Measurements from ENCODE around the gene CHMP3.
A peak's percentile ranks its signal among the peaks of the same experiment; 100 is the strongest.
"Not testable (repeated sequence)": the region's sequence is repeated elsewhere in the genome, so short reads cannot be mapped to it uniquely, and the experiment has no call there.

Gene CHMP3

DNA sequence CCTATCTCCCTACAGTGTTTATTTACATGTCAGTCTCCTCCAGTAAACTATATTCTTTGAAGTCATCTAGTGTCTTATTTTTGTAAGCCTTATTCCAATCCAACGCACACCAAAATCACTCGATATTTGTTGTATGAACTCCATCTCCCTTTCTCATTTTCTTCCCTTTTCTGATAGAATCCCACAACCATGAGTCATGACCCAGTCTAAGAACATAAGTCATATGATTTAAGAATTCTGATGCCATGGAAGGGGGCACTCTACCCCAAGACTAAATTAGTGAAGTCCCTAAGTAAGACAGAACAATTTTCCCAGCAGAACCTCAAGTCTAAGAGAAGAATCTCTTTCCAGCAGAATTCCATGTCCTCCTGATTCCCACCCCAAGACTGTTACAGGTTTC lies 5.4 kb downstream of the CHMP3 start:
- Histone ChIP-seq H3K4me1 (peaks cover 10 to 51% (median 15%) of the 10 kb centered on the region in 10 experiments; a peak in 19 of 20 replicates), H3K9ac (no peak overlapping the region), H3K27me3 (no peaks in the 10 kb centered on the region), H3K4me2 (peak overlapping the region in 4 of 11 experiments; percentile 46 to 72 (median 54); a peak in 7 of 22 replicates), H3K4me3 (no peak overlapping the region), H3K36me3 (peaks cover 24 to 78% (median 62%) of the 10 kb centered on the region in 11 experiments), H4K20me1 (peaks cover 4 to 63% (median 31%) of the 10 kb centered on the region in 11 experiments; a peak in 14 of 22 replicates), H3K27ac (peak overlapping the region in 2 of 11 experiments; percentile 15 to 33; a peak in 4 of 22 replicates), H3K9me3 (replicated peaks in 1 of 11) (peaks cover 14 to 45% (median 22%) of the 10 kb centered on the region in 11 experiments; a peak in 21 of 22 replicates)
- no peak for TF ChIP-seq Cebpa-rat (IDR thresholded peaks at IDR 0.05)

DNA sequence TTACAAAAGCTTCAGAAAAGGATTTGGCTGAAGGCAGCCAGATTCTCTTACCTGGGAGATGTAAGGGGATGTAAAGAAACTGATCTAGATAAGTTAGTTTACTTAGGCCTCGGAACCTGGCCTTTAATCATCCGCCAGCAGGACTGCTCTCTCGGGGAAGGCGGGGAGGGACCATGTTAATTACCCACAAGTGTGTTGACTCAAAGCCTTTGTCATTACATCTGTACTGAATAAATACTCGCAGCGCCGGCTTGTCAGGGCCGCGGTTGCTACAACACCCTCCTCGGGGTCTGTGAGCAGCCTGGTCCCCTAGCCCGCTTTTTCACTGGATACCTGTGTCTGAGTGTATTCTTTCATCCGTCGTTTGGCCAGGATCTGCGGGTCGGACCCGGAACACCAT lies 6.7 kb downstream of the CHMP3 start:
- H3K9ac ChIP-seq: no peak overlapping the region
- no peak overlapping the region for H3K27ac ChIP-seq
- no peak overlapping the region for H3K4me2 ChIP-seq
- no peaks in the 10 kb centered on the region for H3K27me3 ChIP-seq
- H4K20me1 ChIP-seq: peaks cover 4 to 65% (median 31%) of the 10 kb centered on the region in 11 experiments; a peak in 14 of 22 replicates
- peaks cover under 1 to 43% (median 6%) of the 10 kb centered on the region in 10 experiments; a peak in 14 of 20 replicates for H3K4me1 ChIP-seq
- peaks cover 26 to 58% (median 34%) of the 10 kb centered on the region in 11 experiments for H3K9me3 ChIP-seq (replicated peaks in 1 of 11)
- H3K36me3 ChIP-seq: peaks cover 37 to 88% (median 67%) of the 10 kb centered on the region in 11 experiments
- TF ChIP-seq Cebpa-rat (IDR thresholded peaks at IDR 0.05): no peak
- no peak overlapping the region for H3K4me3 ChIP-seq

DNA sequence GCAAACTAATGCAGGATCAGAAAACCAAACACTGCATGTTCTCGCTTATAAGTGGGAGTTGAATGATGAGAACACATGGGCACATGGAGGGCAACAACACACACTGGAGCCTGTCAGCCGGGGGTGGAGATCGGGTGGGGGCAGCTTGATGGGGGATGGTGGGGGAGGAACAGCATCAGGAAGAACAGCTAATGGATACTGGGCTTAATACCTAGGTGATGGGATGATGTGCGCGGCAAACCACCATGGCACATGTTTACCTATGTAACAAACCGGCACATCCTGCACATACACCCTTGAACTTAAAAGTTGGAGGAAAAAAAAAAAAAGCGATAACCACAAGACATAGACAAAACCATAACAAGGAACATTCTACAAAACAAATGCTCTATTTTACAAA lies 10.4 kb downstream of the CHMP3 start:
- no peak for TF ChIP-seq Cebpa-rat (IDR thresholded peaks at IDR 0.05)
- peaks cover 63 to 96% (median 79%) of the 10 kb centered on the region in 11 experiments for H3K36me3 ChIP-seq
- H3K27me3 ChIP-seq: no peaks in the 10 kb centered on the region
- H3K9ac ChIP-seq: no peak overlapping the region
- H3K4me1 ChIP-seq: peaks cover 0 to 13% (median 0%) of the 10 kb centered on the region in 10 experiments; a peak in 7 of 20 replicates
- no peak overlapping the region for H3K4me2 ChIP-seq
- peaks cover 4 to 45% (median 20%) of the 10 kb centered on the region in 11 experiments; a peak in 13 of 22 replicates for H4K20me1 ChIP-seq
- H3K9me3 ChIP-seq (replicated peaks in 1 of 11): peaks cover 59 to 85% (median 70%) of the 10 kb centered on the region in 11 experiments
- H3K4me3 ChIP-seq: no peak overlapping the region
- H3K27ac ChIP-seq: no peak overlapping the region

DNA sequence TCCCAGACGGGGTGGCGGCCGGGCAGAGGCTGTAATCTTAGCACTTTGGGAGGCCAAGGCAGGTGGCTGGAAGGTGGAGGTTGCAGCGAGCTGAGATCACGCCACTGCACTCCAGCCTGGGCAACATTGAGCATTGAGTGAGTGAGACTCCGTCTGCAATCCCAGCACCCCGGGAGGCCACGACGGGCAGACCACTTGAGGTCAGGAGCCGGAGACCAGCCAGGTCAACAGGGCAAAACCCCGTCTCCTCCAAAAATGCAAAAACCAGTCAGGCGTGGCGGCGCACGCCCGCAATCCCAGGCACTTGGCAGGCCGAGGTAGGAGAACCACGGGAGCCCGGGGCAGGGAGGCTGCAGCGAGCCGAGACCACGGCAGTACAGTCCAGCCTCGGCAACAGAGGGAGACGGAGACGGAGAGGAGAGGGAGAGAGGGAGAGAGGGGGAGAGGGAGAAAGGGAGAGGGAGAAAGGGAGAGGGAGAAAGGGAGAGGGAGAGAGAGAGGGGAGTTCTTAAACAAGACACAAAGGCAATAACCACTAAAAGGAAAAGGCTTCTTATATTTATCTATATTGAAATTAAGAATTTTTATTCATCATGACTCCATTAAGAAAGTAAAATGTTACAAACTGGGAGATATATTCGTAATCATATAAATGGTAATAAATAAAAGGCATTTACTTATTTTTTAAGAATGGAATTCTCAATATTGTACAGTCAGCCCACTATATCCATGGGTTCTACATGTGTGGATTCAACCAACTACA lies 13.1 kb downstream of the CHMP3 start:
- peaks cover 0 to 18% (median 0%) of the 10 kb centered on the region in 11 experiments; a peak in 6 of 22 replicates for H4K20me1 ChIP-seq
- H3K27me3 ChIP-seq, H3K4me2 ChIP-seq, H3K27ac ChIP-seq, H3K4me1 ChIP-seq, H3K9ac ChIP-seq: not testable (repeated sequence)
- peaks cover 82 to 100% (median 88%) of the 10 kb centered on the region in 11 experiments for H3K9me3 ChIP-seq (replicated peaks in 1 of 11)
- peaks cover 73 to 99% (median 81%) of the 10 kb centered on the region in 11 experiments for H3K36me3 ChIP-seq
- H3K4me3 ChIP-seq: peak overlapping the region in 7 of 10 experiments; percentile 29 to 58 (median 39); a peak in 9 of 20 replicates

DNA sequence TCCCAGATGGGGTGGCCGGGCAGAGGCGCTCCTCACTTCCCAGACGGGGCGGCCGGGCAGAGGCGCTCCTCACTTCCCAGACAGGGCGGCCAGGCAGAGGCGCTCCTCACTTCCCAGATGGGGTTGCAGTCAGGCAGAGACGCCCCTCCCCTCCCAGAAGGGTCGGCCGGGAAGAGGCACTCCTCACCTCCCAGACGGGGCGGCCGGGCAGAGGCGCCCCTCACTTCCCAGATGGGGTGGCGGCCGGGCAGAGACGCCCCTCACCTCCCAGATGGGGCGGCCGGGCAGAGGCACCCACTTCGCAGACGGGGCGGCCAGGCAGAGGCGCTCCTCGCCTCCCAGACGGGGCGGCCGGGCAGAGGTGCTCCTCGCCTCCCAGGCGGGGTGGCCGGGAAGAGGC lies 13.8 kb downstream of the CHMP3 start:
- not testable (repeated sequence) for H3K4me1 ChIP-seq, H3K27ac ChIP-seq, H3K4me2 ChIP-seq, H3K27me3 ChIP-seq, H3K9ac ChIP-seq
- H3K9me3 ChIP-seq (replicated peaks in 1 of 11): peaks cover 88 to 100% (median 93%) of the 10 kb centered on the region in 11 experiments
- peaks cover 0 to 11% (median 0%) of the 10 kb centered on the region in 11 experiments; a peak in 5 of 22 replicates for H4K20me1 ChIP-seq
- peak overlapping the region; percentile 12 to 58 (median 36); a peak in 13 of 20 replicates for H3K4me3 ChIP-seq
- peaks cover 72 to 98% (median 82%) of the 10 kb centered on the region in 11 experiments for H3K36me3 ChIP-seq

DNA sequence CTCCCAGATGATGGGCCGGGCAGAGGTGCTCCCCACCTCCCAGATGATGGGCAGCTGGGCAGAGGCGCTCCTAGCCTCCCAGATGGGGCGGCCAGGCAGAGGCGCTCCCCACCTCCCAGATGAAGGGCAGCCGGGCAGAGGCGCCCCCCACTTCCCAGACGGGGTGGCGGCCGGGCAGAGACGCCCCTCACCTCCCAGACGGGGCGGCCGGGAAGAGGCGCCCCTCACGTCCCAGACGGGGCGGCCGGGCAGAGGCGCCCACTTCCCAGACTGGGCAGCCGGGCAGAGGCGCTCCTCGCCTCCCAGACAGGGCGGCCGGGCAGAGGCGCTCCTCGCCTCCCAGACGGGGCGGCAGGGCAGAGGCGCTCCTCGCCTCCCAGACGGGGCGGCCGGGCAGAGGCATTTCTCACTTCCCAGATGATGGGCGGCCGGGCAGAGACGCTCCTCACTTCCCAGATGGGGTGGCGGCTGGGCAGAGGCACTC lies 14.3 kb downstream of the CHMP3 start:
- not testable (repeated sequence) for H3K4me2 ChIP-seq
- H3K9me3 ChIP-seq (replicated peaks in 1 of 11): peaks cover 89 to 100% (median 95%) of the 10 kb centered on the region in 11 experiments

DNA sequence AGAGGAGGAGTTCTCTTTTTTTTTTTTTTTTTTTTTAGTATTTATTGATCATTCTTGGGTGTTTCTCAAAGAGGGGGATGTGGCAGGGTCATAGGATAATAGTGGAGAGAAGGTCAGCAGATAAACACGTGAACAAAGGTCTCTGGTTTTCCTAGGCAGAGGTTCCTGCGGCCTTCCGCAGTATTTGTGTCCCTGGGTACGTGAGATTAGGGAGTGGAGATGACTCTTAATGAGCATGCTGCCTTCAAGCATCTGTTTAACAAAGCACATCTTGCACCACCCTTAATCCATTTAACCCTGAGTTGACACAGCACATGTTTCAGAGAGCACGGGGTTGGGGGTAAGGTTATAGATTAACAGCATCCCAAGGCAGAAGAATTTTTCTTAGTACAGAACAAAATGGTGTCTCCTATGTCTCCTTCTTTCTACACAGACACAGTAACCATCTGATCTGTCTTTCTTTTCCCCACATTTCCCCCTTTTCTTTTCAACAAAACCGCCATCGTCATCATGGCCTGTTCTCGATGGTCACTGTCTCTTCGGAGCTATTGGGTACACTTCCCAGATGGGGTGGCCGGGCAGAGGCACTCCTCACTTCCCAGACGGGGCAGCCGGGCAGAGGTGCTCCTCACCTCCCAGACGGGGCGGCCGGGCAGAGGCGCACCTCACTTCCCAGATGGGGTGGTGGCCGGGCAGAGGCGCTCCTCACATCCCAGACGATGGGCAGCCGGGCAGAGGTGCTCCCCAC lies 14.9 kb downstream of the CHMP3 start:
- not testable (repeated sequence) for H3K27ac ChIP-seq, H4K20me1 ChIP-seq, H3K9ac ChIP-seq, H3K4me2 ChIP-seq, H3K4me1 ChIP-seq, H3K27me3 ChIP-seq
- H3K4me3 ChIP-seq: peak overlapping the region in 9 of 10 experiments; percentile 12 to 58 (median 36); a peak in 14 of 20 replicates
- peaks cover 69 to 97% (median 77%) of the 10 kb centered on the region in 11 experiments for H3K36me3 ChIP-seq
- peaks cover 87 to 100% (median 94%) of the 10 kb centered on the region in 11 experiments for H3K9me3 ChIP-seq (replicated peaks in 1 of 11)

More for the DNA sequence above, 14.3 kb downstream of the CHMP3 start:
- not testable (repeated sequence) for H3K4me1 ChIP-seq, H4K20me1 ChIP-seq, H3K27me3 ChIP-seq, H3K27ac ChIP-seq, H3K9ac ChIP-seq
- H3K36me3 ChIP-seq: peaks cover 71 to 97% (median 80%) of the 10 kb centered on the region in 11 experiments
- peak overlapping the region; percentile 12 to 58 (median 36); a peak in 15 of 20 replicates for H3K4me3 ChIP-seq

DNA sequence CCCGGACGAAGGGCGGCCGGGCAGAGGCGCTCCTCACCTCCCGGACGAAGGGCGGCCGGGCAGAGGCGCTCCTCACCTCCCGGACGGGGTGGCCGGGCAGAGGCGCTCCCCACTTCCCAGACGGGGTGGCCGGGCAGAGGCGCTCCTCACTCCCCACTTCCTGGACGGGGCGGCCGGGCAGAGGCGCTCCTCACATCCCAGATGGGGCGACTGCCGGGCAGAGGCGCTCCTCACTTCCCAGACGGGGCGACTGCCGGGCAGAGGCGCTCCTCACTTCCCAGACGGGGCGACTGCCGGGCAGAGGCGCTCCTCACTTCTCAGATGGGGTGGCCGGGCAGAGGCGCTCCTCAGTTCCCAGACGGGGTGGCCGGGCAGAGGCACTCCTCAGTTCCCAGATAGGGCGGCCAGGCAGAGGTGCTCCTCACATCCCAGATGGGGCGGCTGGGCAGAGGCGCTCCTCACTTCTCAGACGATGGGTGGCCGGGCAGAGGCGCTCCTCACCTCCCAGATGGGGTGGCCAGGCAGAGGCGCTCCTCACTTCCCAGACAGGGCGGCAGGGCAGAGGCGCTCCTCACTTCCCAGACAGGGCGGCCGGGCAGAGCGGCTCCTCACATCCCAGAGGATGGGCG lies 17.8 kb downstream of the CHMP3 start:
- H3K27ac ChIP-seq: not testable (repeated sequence)

DNA sequence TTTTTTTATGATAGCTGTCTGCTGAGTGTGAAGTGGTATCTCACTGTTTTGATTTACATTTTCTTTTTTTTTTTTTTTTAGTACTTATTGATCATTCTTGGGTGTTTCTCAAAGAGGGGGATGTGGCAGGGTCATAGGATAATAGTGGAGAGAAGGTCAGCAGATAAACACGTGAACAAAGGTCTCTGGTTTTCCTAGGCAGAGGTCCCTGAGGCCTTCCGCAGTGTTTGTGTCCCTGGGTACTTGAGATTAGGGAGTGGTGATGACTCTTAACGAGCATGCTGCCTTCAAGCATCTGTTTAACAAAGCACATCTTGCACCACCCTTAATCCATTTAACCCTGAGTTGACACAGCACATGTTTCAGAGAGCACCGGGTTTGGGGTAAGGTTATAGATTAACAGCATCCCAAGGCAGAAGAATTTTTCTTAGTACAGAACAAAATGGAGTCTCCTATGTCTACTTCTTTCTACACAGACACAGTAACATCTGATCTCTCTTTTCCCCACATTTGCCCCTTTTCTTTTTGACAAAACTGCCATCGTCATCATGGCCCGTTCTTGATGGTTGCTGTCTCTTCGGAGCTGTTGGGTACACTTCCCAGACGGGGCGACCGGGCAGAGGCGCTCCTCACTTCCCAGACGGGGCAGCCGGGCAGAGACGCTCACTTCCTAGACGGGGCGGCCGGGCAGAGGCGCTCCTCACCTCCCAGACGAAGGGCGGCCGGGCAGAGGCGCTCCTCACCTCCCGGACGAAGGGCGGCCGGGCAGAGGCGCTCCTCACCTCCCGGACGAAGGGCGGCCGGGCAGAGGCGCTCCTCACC lies 18.8 kb downstream of the CHMP3 start:
- not testable (repeated sequence) for H3K27me3 ChIP-seq, H3K27ac ChIP-seq, H3K9ac ChIP-seq, H3K4me1 ChIP-seq, H3K4me2 ChIP-seq, H3K4me3 ChIP-seq, H4K20me1 ChIP-seq
- H3K36me3 ChIP-seq: peaks cover 44 to 91% (median 54%) of the 10 kb centered on the region in 11 experiments
- H3K9me3 ChIP-seq (replicated peaks in 1 of 11): peaks cover 51 to 69% (median 62%) of the 10 kb centered on the region in 11 experiments

More for the DNA sequence above, 17.8 kb downstream of the CHMP3 start:
- not testable (repeated sequence) for H3K4me2 ChIP-seq, H3K9ac ChIP-seq, H3K27me3 ChIP-seq, H3K4me1 ChIP-seq, H4K20me1 ChIP-seq
- Histone ChIP-seq H3K9me3 (replicated peaks in 1 of 11) (peaks cover 60 to 78% (median 71%) of the 10 kb centered on the region in 11 experiments), H3K4me3 (peak overlapping the region in 5 of 10 experiments; percentile 13 to 42 (median 25); a peak in 3 of 20 replicates), H3K36me3 (peaks cover 53 to 91% (median 63%) of the 10 kb centered on the region in 11 experiments)
